RWPE1 (cell line): ENCODE data around the gene KIF5C.

ENCODE experiments used
- CTCF ChIA-PET: fragments of 350-600 bp; sonication (Branson Sonifier 250); formaldehyde crosslinking; extraction: SDS; loops from one replicate; lab custom pipeline; 2021; lab: Yijun Ruan, JAX
- POLR2A ChIA-PET: fragments of 400-600 bp; formaldehyde crosslinking; extraction: SDS; loops from one replicate; lab custom pipeline; 2020; ENCODE audit warnings: antibody characterized with exemption; ENCODE audit not compliant: low non-redundant PET; lab: Yijun Ruan, JAX
- DNase-seq: peaks from one replicate; pipeline ENCODE4 v3.0.0; 2012; ENCODE audit warnings: low spot score
- H3K27ac ChIP-seq: fragments of 450-650 bp; 2 replicates; pipeline ENCODE4 v1.5.1; 2017
- TF ChIP-seq, protein P1 (sequence below): fragments of 450-650 bp; conservative IDR thresholded peaks from 2 replicates; pipeline ENCODE4 v1.5.1; 2017; ENCODE audit warnings: low read depth, mild to moderate bottlenecking

KIF5C gene

DNA sequence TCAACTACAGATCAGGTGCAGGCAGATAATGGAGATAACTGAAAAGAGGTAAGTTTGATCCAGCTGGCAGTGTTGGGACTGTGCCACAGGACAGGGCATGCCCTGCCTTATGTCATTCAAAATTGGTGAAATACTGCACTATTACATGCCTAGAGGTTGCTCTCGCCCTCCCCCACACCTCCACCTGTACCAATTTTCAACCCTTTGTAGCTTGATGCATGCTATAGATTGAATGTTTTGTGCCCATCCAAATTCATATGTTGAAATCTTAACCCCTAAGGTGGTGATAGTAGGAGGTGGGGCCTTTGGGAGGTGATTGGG, 91.4 kb downstream of the KIF5C start:
- no peak for DNase-seq
- no peak overlapping the region for H3K27ac ChIP-seq
- POLR2A ChIA-PET: no interaction called here
- CTCF ChIA-PET: interaction anchor here (0.5 kb wide), 1 partner anchor 226 kb away, joined by 3 read pairs; no protein-coding TSS in a partner anchor
- TF ChIP-seq, protein P1, sequence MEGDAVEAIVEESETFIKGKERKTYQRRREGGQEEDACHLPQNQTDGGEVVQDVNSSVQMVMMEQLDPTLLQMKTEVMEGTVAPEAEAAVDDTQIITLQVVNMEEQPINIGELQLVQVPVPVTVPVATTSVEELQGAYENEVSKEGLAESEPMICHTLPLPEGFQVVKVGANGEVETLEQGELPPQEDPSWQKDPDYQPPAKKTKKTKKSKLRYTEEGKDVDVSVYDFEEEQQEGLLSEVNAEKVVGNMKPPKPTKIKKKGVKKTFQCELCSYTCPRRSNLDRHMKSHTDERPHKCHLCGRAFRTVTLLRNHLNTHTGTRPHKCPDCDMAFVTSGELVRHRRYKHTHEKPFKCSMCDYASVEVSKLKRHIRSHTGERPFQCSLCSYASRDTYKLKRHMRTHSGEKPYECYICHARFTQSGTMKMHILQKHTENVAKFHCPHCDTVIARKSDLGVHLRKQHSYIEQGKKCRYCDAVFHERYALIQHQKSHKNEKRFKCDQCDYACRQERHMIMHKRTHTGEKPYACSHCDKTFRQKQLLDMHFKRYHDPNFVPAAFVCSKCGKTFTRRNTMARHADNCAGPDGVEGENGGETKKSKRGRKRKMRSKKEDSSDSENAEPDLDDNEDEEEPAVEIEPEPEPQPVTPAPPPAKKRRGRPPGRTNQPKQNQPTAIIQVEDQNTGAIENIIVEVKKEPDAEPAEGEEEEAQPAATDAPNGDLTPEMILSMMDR: no peak

DNA sequence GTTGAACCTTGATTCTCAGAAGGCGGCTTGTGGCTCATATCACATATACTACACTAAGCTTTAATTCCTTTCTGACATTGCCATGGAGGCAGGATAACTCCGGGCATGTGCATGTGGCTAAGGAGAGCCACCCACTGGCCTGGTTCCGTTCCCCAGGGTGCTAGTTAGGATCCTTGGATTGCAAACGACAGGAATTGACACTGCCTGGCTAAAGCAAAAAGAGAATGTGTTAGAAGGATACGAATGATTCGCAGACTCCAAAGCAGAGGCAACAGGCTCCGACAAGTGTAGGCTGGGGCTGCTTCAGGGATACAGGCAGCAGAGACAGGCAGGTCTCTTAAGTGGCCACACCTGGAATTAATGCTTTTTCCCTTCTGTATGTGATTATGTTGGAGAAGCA, 92.0 kb downstream of the KIF5C start:
- ChIA-PET CTCF (no interaction called here), POLR2A (no interaction called here)
- no peak overlapping the region for H3K27ac ChIP-seq
- no peak for DNase-seq
- TF ChIP-seq, protein P1: no peak

DNA sequence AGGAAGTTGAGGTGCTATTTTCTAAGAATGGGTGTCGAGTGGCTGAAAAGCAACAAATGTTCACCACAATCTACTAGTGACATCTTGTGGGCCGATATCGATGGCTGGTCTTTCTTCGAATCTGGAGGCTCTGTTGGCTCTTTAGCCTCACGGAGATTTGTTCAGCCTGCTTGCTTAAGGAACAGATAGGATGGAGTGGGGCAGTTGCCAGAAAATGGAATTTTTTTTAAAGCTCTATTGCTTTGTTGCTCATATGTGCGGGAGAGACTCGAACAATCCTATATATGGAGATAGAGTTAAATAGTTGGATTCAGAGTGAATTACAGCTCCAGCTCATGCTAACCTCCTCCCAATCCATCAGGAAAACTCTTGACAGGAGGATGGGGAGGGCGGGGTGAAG, 92.6 kb downstream of the KIF5C start:
- ChIA-PET POLR2A (no interaction called here), CTCF (interaction anchor here (0.7 kb wide), 1 partner anchor 1643 kb away, joined by 5 read pairs; no protein-coding TSS in a partner anchor)
- DNase-seq: no peak

DNA sequence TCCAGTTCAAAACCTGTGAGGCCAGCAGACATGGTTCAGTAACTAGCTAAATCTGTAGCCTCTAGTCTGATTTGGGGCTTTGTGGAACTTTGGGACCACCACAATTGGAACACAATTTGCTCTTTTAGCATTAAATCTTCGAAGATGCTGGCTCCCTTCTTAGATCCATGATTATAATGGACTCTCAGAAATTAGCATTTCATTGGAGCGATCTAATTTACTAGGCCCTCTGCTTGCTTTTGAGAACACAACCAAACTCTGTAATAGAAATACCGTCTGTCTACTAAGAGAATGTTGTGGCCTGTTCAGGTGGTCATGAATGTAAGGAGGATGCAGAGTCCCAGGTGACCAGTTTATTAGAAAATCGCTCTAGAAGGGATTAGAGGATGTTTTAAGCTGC, 93.3 kb downstream of the KIF5C start:
- TF ChIP-seq, protein P1: no peak
- H3K27ac ChIP-seq: no peak overlapping the region
- DNase-seq: no peak
- CTCF ChIA-PET: no interaction called here
- POLR2A ChIA-PET: no interaction called here

More for the DNA sequence above, 92.6 kb downstream of the KIF5C start:
- no peak overlapping the region for H3K27ac ChIP-seq
- TF ChIP-seq, protein P1: no peak

DNA sequence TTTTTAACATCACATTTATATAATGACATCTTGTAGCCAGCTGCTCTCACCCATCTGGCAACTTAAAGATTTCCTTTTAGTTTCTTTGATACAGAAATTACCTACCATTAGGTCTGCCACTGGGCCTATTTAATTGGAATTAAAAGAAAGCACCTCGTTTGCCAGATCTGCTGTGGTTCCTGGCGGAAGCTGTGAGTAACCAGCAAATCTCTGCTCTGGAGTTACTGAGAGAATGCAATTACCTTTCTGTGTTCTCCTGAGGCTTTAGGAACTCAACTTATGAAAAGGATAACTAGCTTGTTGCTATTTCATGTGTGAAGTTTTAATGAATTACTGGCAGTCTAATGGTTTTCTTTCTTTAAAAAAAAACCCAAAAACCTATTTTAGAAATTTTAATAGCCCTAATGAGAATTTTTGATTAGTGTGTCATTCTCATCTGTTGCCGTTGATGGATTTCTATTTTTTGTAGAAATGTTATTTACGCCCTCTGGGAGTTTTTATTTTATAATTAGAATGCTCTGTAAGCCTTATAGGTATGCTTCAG, 93.8 kb downstream of the KIF5C start:
- ChIA-PET POLR2A (no interaction called here), CTCF (no interaction called here)
- TF ChIP-seq, protein P1: no peak
- DNase-seq: no peak
- H3K27ac ChIP-seq: no peak overlapping the region

DNA sequence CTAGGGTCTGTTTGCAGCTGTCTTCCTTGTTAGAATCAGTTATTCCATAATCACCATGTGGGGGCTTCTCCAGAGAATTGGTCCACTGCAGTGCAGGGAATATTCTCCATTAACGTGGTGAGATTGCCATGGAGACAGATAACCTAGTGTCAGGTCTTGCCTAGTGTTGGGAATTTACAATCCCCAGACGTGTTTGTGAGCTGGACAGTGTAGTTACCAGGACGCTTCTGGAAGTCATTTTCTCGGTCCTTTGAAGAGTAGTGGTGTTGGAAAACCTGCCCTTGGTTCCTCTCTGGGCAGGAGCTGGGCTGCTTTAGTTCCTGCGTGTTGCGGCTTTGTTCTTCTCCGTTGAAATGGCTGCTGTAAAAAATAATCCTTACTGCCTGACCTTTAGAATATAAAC, 94.6 kb downstream of the KIF5C start:
- DNase-seq: no peak
- TF ChIP-seq, protein P1: no peak
- CTCF ChIA-PET: no interaction called here
- no peak overlapping the region for H3K27ac ChIP-seq
- POLR2A ChIA-PET: no interaction called here
